ENCODE measurements around the gene MDGA2.
A peak's percentile ranks its signal among the peaks of the same experiment; 100 is the strongest.

Gene MDGA2

GRCh38 chr14:47392326-47392725 is 283.1 kb downstream of the MDGA2 start:
- no peak for TF ChIP-seq CTCF (IDR thresholded peaks at IDR 0.05; ENCODE audit: unreplicated experiment in 3 of 3)
- Mint-ChIP-seq H3K9me3 (no peaks in the 10 kb centered on the region), H3K36me3 (ENCODE audit: low read depth) (no peaks in the 10 kb centered on the region), H3K27me3 (ENCODE audit: low read depth) (no peaks in the 10 kb centered on the region), H3K27ac (peak overlapping the region in 2 of 3 experiments; percentile 73 to 83), H3K4me3 (no peak overlapping the region), H3K4me1 (peaks cover 22% of the 10 kb centered on the region)

- Mint-ChIP-seq H3K27ac (peak overlapping the region; percentile 13 to 85 (median 38)), H3K9me3 (no peaks in the 10 kb centered on the region), H3K36me3 (ENCODE audit: low read depth) (no peaks in the 10 kb centered on the region), H3K27me3 (ENCODE audit: low read depth) (no peaks in the 10 kb centered on the region), H3K4me1 (peaks cover 22% of the 10 kb centered on the region), H3K4me3 (peak overlapping the region in 1 of 3 experiments; percentile 12)
- TF ChIP-seq CTCF (IDR thresholded peaks at IDR 0.05; ENCODE audit: unreplicated experiment in 3 of 3), result no peak
Observed at GRCh38 chr14:47390831-47391504, 284.4 kb downstream of the MDGA2 start.

- Mint-ChIP-seq H3K36me3 (ENCODE audit: low read depth) (no peaks in the 10 kb centered on the region), H3K27ac (no peak overlapping the region), H3K27me3 (ENCODE audit: low read depth) (no peaks in the 10 kb centered on the region), H3K9me3 (no peaks in the 10 kb centered on the region), H3K4me1 (peaks cover 22% of the 10 kb centered on the region), H3K4me3 (no peak overlapping the region)
- no peak for TF ChIP-seq CTCF (IDR thresholded peaks at IDR 0.05; ENCODE audit: unreplicated experiment in 3 of 3)
Observed at GRCh38 chr14:47389535-47389934, 285.9 kb downstream of the MDGA2 start.

DNA sequence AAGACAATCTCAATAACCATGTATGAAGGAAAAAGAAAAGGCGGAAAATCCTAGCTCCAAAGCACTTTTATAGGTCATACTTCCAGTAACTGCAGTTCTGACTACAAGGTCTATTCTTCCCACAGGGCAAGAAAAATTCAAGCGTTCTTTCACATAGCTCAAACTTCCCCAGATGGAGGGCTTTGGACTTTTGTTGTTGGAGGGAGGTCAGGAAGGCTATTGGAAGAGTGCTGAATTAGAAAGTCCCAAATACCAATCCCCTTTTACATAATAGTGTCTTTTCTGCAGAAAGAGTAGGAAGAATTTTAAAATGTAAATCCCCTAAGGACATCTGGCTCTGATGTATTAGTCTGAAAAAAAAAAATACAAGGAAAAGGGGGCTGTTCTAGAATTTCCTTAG is 309.4 kb downstream of the MDGA2 start:
- H3K4me3 Mint-ChIP-seq, result no peak overlapping the region
- H3K4me1 Mint-ChIP-seq, result no peaks in the 10 kb centered on the region
- peak overlapping the region in 1 of 3 experiments; percentile 2 for H3K27ac Mint-ChIP-seq
- H3K9me3 Mint-ChIP-seq, result no peaks in the 10 kb centered on the region
- no peak for TF ChIP-seq CTCF (IDR thresholded peaks at IDR 0.05; ENCODE audit: unreplicated experiment in 3 of 3)
- no peaks in the 10 kb centered on the region for H3K36me3 Mint-ChIP-seq (ENCODE audit: low read depth)
- H3K27me3 Mint-ChIP-seq (ENCODE audit: low read depth), result no peaks in the 10 kb centered on the region

- Mint-ChIP-seq H3K27ac (peak overlapping the region in 2 of 3 experiments; percentile 2 to 27), H3K36me3 (ENCODE audit: low read depth) (no peaks in the 10 kb centered on the region), H3K9me3 (no peaks in the 10 kb centered on the region), H3K4me3 (no peak overlapping the region), H3K4me1 (no peaks in the 10 kb centered on the region), H3K27me3 (ENCODE audit: low read depth) (no peaks in the 10 kb centered on the region)
- TF ChIP-seq CTCF (IDR thresholded peaks at IDR 0.05; ENCODE audit: unreplicated experiment in 3 of 3), result no peak
Observed at GRCh38 chr14:47365233-47365632, 310.2 kb downstream of the MDGA2 start.

- Mint-ChIP-seq H3K9me3 (peaks cover 21% of the 10 kb centered on the region), H3K36me3 (ENCODE audit: low read depth) (no peaks in the 10 kb centered on the region), H3K27ac (no peak overlapping the region), H3K4me3 (no peak overlapping the region), H3K4me1 (no peaks in the 10 kb centered on the region), H3K27me3 (ENCODE audit: low read depth) (no peaks in the 10 kb centered on the region)
- TF ChIP-seq CTCF (IDR thresholded peaks at IDR 0.05; ENCODE audit: unreplicated experiment in 3 of 3), result no peak
Observed at GRCh38 chr14:47353186-47353585, 322.2 kb downstream of the MDGA2 start.
